ENCODE data around the gene CACHD1.

Gene CACHD1

DNA sequence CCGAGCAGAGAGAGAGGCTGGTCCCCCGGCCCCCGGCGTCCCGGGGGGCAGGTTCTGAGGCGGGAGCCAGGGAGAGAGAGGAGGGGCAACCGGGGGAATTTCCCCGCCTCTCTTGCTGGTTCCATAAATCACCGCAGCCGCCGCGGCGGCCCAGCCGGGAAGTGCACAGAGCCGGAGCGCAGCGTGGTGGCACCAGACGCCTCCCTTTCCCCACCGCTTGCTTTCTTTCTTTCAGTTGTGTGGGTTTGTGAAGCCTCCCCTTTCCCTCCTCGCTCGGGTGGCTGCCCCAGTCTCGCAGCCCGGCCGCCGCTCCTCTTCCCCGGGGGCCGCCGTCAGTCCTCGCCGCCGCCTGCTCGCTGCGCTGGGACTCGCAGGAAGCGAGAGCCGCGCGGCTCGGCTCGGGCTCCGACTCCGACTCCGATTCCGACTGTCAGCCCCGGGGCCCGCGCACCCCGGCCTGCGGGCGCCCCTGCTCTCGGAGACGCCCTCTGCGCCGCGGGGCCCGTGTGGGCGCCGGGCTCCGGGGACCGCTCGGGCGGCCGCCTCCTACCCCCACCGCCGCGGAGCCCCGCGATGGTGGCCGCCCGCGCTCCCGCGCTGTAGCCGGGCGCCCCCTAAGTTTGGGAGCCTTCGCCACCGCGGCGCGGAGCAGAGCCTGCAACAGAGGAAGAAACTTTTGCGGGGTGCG is at the start of gene CACHD1:
Gene CACHD1 (plus strand): TSS at position 153 of the 688 bp plus-strand sequence. CDS start 616 bp downstream, outside the sequence.
- peak within 1 kb of the TSS; percentile 81 for H3K27ac ChIP-seq (ENCODE audit: low read depth, low read length)
- peak within 1 kb of the TSS in 4 of 5 donors; percentile 65 to 78 (median 70) for H3K9ac ChIP-seq (ENCODE audit: low read length in 5 of 5)
- no peaks in the 10 kb centered on the region for H3K36me3 ChIP-seq (ENCODE audit: control insufficient read depth in 5 of 5, insufficient read depth in 5 of 5, low read length in 5 of 5)
- peak within 1 kb of the TSS; percentile 93 to 99 (median 93) for H3K4me3 ChIP-seq (ENCODE audit: low read depth in 1 of 5, low read length in 5 of 5)
- H3K4me1 ChIP-seq (ENCODE audit: control insufficient read depth in 5 of 5, insufficient read depth in 5 of 5, low read length in 5 of 5) = peaks cover 0 to 44% (median 42%) of the 10 kb centered on the region in 5 donors
- no peaks in the 10 kb centered on the region for H3K9me3 ChIP-seq (ENCODE audit: control insufficient read depth in 5 of 5, low read length in 5 of 5)
- H3K27me3 ChIP-seq (ENCODE audit: control insufficient read depth in 5 of 5, insufficient read depth in 4 of 5, low read length in 5 of 5) = no peaks in the 10 kb centered on the region

DNA sequence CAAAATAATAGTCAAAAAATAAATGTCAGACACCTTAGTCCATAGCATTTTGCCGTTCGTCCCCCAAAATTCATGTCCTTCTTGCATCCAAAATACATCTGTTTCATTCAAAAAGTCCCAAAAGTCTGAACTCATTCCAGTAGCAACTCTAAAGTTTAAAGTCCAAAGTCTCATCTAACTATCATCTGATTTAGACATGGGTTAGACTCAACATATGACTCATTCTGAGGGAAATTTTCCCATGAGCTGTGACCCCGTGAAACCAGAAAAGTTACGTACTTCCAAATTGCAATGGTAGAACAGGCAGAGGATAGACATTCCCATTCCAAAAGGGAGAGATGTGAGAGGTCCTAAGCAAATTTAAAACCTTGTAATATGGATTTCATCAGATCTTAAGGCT is 48.6 kb upstream of the CACHD1 start:
- Histone ChIP-seq H3K9ac (ENCODE audit: low read length in 5 of 5) (no peak overlapping the region), H3K4me3 (ENCODE audit: low read depth in 1 of 5, low read length in 5 of 5) (no peak overlapping the region), H3K36me3 (ENCODE audit: control insufficient read depth in 5 of 5, insufficient read depth in 5 of 5, low read length in 5 of 5) (no peaks in the 10 kb centered on the region), H3K27me3 (ENCODE audit: control insufficient read depth in 5 of 5, insufficient read depth in 4 of 5, low read length in 5 of 5) (no peaks in the 10 kb centered on the region), H3K27ac (ENCODE audit: low read depth, low read length) (no peak overlapping the region), H3K9me3 (ENCODE audit: control insufficient read depth in 5 of 5, low read length in 5 of 5) (peaks cover 0 to 6% (median 0%) of the 10 kb centered on the region in 5 donors), H3K4me1 (ENCODE audit: control insufficient read depth in 5 of 5, insufficient read depth in 5 of 5, low read length in 5 of 5) (no peaks in the 10 kb centered on the region)

GRCh38 chr1:64423526-64423925 is 46.4 kb upstream of the CACHD1 start:
- no peaks in the 10 kb centered on the region for H3K27me3 ChIP-seq (ENCODE audit: control insufficient read depth in 5 of 5, insufficient read depth in 4 of 5, low read length in 5 of 5)
- no peak overlapping the region for H3K4me3 ChIP-seq (ENCODE audit: low read depth in 1 of 5, low read length in 5 of 5)
- H3K27ac ChIP-seq (ENCODE audit: low read depth, low read length) = no peak overlapping the region
- H3K9me3 ChIP-seq (ENCODE audit: control insufficient read depth in 5 of 5, low read length in 5 of 5) = peaks cover 0 to 6% (median 0%) of the 10 kb centered on the region in 5 donors
- no peaks in the 10 kb centered on the region for H3K36me3 ChIP-seq (ENCODE audit: control insufficient read depth in 5 of 5, insufficient read depth in 5 of 5, low read length in 5 of 5)
- no peaks in the 10 kb centered on the region for H3K4me1 ChIP-seq (ENCODE audit: control insufficient read depth in 5 of 5, insufficient read depth in 5 of 5, low read length in 5 of 5)
- H3K9ac ChIP-seq (ENCODE audit: low read length in 5 of 5) = no peak overlapping the region

DNA sequence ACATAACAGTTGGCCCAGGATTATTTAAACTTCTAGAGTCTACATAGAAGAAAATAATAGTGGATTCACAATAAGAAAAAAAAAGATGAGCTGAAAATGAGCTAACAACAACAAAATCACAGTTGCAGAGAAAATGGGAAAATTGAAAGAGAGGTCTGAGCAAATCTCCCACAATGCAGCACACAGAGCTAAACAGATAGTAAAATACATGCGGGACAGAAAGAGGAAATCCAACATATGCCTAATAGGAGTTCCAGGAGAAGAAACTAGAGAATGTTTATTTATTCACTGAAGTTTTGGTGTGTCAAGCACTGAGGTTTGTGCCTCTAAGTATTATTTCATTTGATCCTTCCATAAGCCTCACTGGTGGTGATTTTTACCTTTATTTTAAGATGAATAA is 45.5 kb upstream of the CACHD1 start:
- H3K9me3 ChIP-seq (ENCODE audit: control insufficient read depth in 5 of 5, low read length in 5 of 5) = peaks cover 0 to 6% (median 0%) of the 10 kb centered on the region in 5 donors
- no peak overlapping the region for H3K9ac ChIP-seq (ENCODE audit: low read length in 5 of 5)
- H3K27me3 ChIP-seq (ENCODE audit: control insufficient read depth in 5 of 5, insufficient read depth in 4 of 5, low read length in 5 of 5) = no peaks in the 10 kb centered on the region
- no peak overlapping the region for H3K4me3 ChIP-seq (ENCODE audit: low read depth in 1 of 5, low read length in 5 of 5)
- H3K36me3 ChIP-seq (ENCODE audit: control insufficient read depth in 5 of 5, insufficient read depth in 5 of 5, low read length in 5 of 5) = no peaks in the 10 kb centered on the region
- no peaks in the 10 kb centered on the region for H3K4me1 ChIP-seq (ENCODE audit: control insufficient read depth in 5 of 5, insufficient read depth in 5 of 5, low read length in 5 of 5)
- H3K27ac ChIP-seq (ENCODE audit: low read depth, low read length) = no peak overlapping the region

DNA sequence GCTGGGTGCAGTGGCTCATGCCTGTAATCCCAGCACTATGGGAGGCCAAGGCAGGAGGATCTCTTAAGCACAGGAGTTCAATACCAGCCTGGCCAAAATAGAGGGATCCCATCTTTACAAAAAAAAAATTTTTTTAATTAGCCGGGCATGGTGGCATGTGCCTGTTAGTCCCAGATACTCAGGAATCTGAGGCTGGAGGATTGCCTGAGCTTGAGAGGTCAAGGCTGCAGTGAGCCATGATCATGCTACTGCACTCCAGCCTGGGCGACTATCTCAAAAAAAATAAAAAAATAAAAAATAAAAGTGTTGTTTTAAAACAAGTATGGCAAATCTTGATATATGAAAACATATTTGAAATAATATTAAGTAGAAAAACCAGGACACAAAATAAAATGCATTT is 44.4 kb upstream of the CACHD1 start:
- Histone ChIP-seq H3K4me3 (ENCODE audit: low read depth in 1 of 5, low read length in 5 of 5) (no peak overlapping the region), H3K9me3 (ENCODE audit: control insufficient read depth in 5 of 5, low read length in 5 of 5) (peaks cover 0 to 6% (median 0%) of the 10 kb centered on the region in 5 donors), H3K4me1 (ENCODE audit: control insufficient read depth in 5 of 5, insufficient read depth in 5 of 5, low read length in 5 of 5) (no peaks in the 10 kb centered on the region), H3K27ac (ENCODE audit: low read depth, low read length) (no peak overlapping the region), H3K9ac (ENCODE audit: low read length in 5 of 5) (no peak overlapping the region), H3K27me3 (ENCODE audit: control insufficient read depth in 5 of 5, insufficient read depth in 4 of 5, low read length in 5 of 5) (no peaks in the 10 kb centered on the region), H3K36me3 (ENCODE audit: control insufficient read depth in 5 of 5, insufficient read depth in 5 of 5, low read length in 5 of 5) (no peaks in the 10 kb centered on the region)

GRCh38 chr1:64426681-64427080 is 43.2 kb upstream of the CACHD1 start:
- Histone ChIP-seq H3K9ac (ENCODE audit: low read length in 5 of 5) (no peak overlapping the region), H3K36me3 (ENCODE audit: control insufficient read depth in 5 of 5, insufficient read depth in 5 of 5, low read length in 5 of 5) (no peaks in the 10 kb centered on the region), H3K9me3 (ENCODE audit: control insufficient read depth in 5 of 5, low read length in 5 of 5) (peaks cover 0 to 6% (median 0%) of the 10 kb centered on the region in 5 donors), H3K27me3 (ENCODE audit: control insufficient read depth in 5 of 5, insufficient read depth in 4 of 5, low read length in 5 of 5) (no peaks in the 10 kb centered on the region), H3K27ac (ENCODE audit: low read depth, low read length) (no peak overlapping the region), H3K4me1 (ENCODE audit: control insufficient read depth in 5 of 5, insufficient read depth in 5 of 5, low read length in 5 of 5) (no peaks in the 10 kb centered on the region), H3K4me3 (ENCODE audit: low read depth in 1 of 5, low read length in 5 of 5) (no peak overlapping the region)

DNA sequence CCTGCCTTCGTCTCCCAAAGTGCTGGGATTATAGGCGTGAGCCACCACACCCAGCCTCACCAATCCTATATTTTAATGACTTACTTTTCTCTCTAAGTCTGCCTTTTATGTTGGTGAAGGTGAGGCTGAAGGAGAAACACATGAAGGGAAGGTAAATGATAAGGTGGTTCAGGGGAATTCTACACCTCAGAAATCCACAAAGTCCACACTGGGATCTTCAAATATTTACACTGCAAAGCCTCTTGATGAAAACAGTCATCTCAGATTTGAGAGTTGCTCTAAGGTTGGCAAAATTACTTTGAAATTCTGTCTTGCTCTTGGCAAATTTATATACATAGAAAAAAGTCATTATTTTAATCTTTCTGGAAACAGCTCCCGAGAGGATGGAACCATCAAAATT is 42.0 kb upstream of the CACHD1 start:
- Histone ChIP-seq H3K4me1 (ENCODE audit: control insufficient read depth in 5 of 5, insufficient read depth in 5 of 5, low read length in 5 of 5) (no peaks in the 10 kb centered on the region), H3K27ac (ENCODE audit: low read depth, low read length) (no peak overlapping the region), H3K27me3 (ENCODE audit: control insufficient read depth in 5 of 5, insufficient read depth in 4 of 5, low read length in 5 of 5) (no peaks in the 10 kb centered on the region), H3K9me3 (ENCODE audit: control insufficient read depth in 5 of 5, low read length in 5 of 5) (peaks cover 0 to 6% (median 0%) of the 10 kb centered on the region in 5 donors), H3K9ac (ENCODE audit: low read length in 5 of 5) (no peak overlapping the region), H3K4me3 (ENCODE audit: low read depth in 1 of 5, low read length in 5 of 5) (no peak overlapping the region), H3K36me3 (ENCODE audit: control insufficient read depth in 5 of 5, insufficient read depth in 5 of 5, low read length in 5 of 5) (no peaks in the 10 kb centered on the region)

DNA sequence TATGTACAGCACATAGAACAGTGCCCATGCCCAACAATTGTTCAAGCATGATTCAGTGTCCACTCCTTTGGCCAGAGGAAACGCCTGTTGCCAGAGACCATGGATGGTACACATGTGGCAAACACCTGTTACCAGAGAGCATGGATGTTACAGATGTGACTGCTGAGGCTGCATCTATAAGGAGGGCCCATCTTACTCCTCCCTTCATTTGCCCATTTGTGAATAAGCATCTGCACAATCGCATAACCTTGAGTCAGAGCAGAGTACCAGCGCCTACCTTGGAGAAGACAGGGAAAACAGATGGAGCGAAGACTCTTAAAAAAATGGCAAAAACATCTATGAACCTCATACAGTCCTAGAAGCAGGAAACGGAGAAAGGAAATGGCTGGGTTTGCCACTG is 36.6 kb upstream of the CACHD1 start:
- no peak overlapping the region for H3K9ac ChIP-seq (ENCODE audit: low read length in 5 of 5)
- no peaks in the 10 kb centered on the region for H3K9me3 ChIP-seq (ENCODE audit: control insufficient read depth in 5 of 5, low read length in 5 of 5)
- H3K4me1 ChIP-seq (ENCODE audit: control insufficient read depth in 5 of 5, insufficient read depth in 5 of 5, low read length in 5 of 5) = peaks cover 0 to 16% (median 10%) of the 10 kb centered on the region in 5 donors
- no peaks in the 10 kb centered on the region for H3K36me3 ChIP-seq (ENCODE audit: control insufficient read depth in 5 of 5, insufficient read depth in 5 of 5, low read length in 5 of 5)
- no peak overlapping the region for H3K4me3 ChIP-seq (ENCODE audit: low read depth in 1 of 5, low read length in 5 of 5)
- no peak overlapping the region for H3K27ac ChIP-seq (ENCODE audit: low read depth, low read length)
- no peaks in the 10 kb centered on the region for H3K27me3 ChIP-seq (ENCODE audit: control insufficient read depth in 5 of 5, insufficient read depth in 4 of 5, low read length in 5 of 5)

GRCh38 chr1:64433747-64434146 is 36.2 kb upstream of the CACHD1 start:
- Histone ChIP-seq H3K9ac (ENCODE audit: low read length in 5 of 5) (no peak overlapping the region), H3K36me3 (ENCODE audit: control insufficient read depth in 5 of 5, insufficient read depth in 5 of 5, low read length in 5 of 5) (no peaks in the 10 kb centered on the region), H3K4me3 (ENCODE audit: low read depth in 1 of 5, low read length in 5 of 5) (no peak overlapping the region), H3K9me3 (ENCODE audit: control insufficient read depth in 5 of 5, low read length in 5 of 5) (no peaks in the 10 kb centered on the region), H3K4me1 (ENCODE audit: control insufficient read depth in 5 of 5, insufficient read depth in 5 of 5, low read length in 5 of 5) (peaks cover 0 to 16% (median 10%) of the 10 kb centered on the region in 5 donors), H3K27ac (ENCODE audit: low read depth, low read length) (no peak overlapping the region), H3K27me3 (ENCODE audit: control insufficient read depth in 5 of 5, insufficient read depth in 4 of 5, low read length in 5 of 5) (no peaks in the 10 kb centered on the region)

GRCh38 chr1:64435000-64435399 is 34.9 kb upstream of the CACHD1 start:
- H3K27me3 ChIP-seq (ENCODE audit: control insufficient read depth in 5 of 5, insufficient read depth in 4 of 5, low read length in 5 of 5) = no peaks in the 10 kb centered on the region
- peaks cover 0 to 16% (median 10%) of the 10 kb centered on the region in 5 donors for H3K4me1 ChIP-seq (ENCODE audit: control insufficient read depth in 5 of 5, insufficient read depth in 5 of 5, low read length in 5 of 5)
- no peaks in the 10 kb centered on the region for H3K36me3 ChIP-seq (ENCODE audit: control insufficient read depth in 5 of 5, insufficient read depth in 5 of 5, low read length in 5 of 5)
- no peak overlapping the region for H3K9ac ChIP-seq (ENCODE audit: low read length in 5 of 5)
- no peak overlapping the region for H3K27ac ChIP-seq (ENCODE audit: low read depth, low read length)
- no peak overlapping the region for H3K4me3 ChIP-seq (ENCODE audit: low read depth in 1 of 5, low read length in 5 of 5)
- H3K9me3 ChIP-seq (ENCODE audit: control insufficient read depth in 5 of 5, low read length in 5 of 5) = no peaks in the 10 kb centered on the region

Data from subcutaneous abdominal adipose tissue (tissue), 5 donors.